Activated T-cell treated with anti-CD3 and anti-CD28 coated beads, Interleukin-2, amount 50 U/mL, for 4 hours (primary cell): ENCODE measurements around the gene ASTN1. TPM values are rescaled to one million over a fixed set of nuclear protein-coding genes. Genes with fewer than 3 reads are reported as not detected.

Experiments
- ATAC-seq, 2 donors: fragments of 200-7000 bp; cut with Tn5 transposase; one replicate each; pipeline ENCODE4 v1.10.0; 2021
- DNase-seq: peaks from one replicate; pipeline ENCODE4 v3.0.0-alpha.2; 2020
- H3K27me3 Mint-ChIP-seq: one replicate; pipeline ENCODE4 v1.8.0; 2021; ENCODE audit warnings: low read depth, mixed read lengths
- H3K36me3 Mint-ChIP-seq: one replicate; pipeline ENCODE4 v1.8.0; 2022; ENCODE audit warnings: mixed read lengths; ENCODE audit not compliant: insufficient read depth
- H3K4me1 Mint-ChIP-seq: one replicate; pipeline ENCODE4 v1.8.0; 2021; ENCODE audit warnings: low read depth, mixed read lengths
- H3K4me3 Mint-ChIP-seq: one replicate; pipeline ENCODE4 v1.8.0; 2021; ENCODE audit warnings: mild to moderate bottlenecking, moderate library complexity, mixed read lengths
- H3K9me3 Mint-ChIP-seq: one replicate; pipeline ENCODE4 v1.8.0; 2021; ENCODE audit warnings: mixed read lengths
- total RNA-seq, 3 donors: library from RNA; stranded (reverse); gene quantifications; one replicate each; pipeline ENCODE4 v1.2.1, GENCODE V29; 2021

Gene ASTN1
- total RNA-seq, 3 donors from 2014 or later = not detected

DNA sequence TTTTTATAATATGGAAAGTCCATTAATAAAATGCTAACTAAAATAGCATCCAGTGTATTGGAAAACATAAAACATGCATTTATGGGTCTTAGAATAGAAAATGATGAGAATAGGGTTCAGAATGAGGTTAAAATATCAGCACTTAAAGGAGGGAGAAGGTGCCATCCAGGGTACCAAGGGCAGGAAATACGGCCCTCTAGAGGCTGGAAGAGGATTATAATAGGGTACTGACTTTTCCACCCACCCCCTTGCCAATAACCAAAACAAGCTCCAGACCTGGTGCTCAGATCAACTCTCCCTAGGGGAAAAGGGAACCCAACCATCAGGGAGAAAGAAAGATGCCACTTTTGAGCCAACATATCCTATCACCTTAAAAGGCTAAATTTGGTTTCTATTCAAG is 26.7 kb downstream of the ASTN1 start:
- Mint-ChIP-seq H3K9me3 (peaks cover 6% of the 10 kb centered on the region), H3K4me1 (no peaks in the 10 kb centered on the region), H3K4me3 (no peak overlapping the region), H3K36me3 (no peaks in the 10 kb centered on the region), H3K27me3 (no peaks in the 10 kb centered on the region)
- ATAC-seq = no peak
- DNase-seq = no peak

DNA sequence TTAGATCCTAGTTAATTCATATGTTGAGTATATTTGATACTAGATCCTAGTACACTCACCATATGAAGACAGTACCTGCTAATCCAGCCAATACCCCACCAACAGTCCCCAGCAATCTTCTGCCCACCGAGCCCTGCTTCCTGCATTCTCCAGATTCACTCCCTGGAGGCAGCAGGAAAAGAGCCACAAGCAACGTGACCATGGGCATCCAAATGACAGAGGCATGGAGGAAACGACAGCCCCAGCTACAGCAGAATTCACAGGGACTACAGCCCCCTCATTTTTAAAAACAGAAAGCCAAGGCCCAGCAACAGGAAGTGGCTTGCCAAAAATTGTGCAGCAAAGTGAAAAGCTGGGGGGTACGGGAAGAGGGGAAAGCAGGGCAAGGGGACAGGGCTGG is 29.3 kb downstream of the ASTN1 start:
- Mint-ChIP-seq H3K27me3 (no peaks in the 10 kb centered on the region), H3K4me3 (no peak overlapping the region)
- no peak for DNase-seq

DNA sequence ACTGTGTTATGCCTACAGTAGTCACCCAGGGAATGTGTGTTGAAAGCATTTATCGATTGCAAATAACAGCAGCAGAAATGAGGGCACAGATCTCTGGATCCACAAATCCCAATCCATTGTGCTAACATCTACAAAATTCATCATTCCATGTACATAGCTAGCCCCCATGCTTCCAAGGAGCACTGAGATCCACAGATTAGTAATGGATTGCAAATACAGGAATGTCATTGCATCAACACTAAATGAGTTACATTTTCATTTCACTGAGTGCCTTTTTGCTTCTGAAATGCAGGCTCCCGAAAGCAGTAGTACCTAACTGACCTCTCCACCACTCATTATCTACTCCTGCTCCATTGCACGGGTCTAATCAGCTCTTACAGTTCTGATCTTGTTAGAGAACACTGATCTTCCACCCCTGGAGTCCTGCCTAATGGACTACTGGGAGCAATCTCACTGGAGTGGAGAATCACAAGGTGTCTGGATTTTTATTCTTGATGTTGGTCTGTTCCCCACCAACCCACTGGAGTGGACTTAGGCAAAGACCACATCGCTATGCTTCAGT is 30.5 kb downstream of the ASTN1 start:
- Mint-ChIP-seq H3K9me3 (peaks cover 6% of the 10 kb centered on the region), H3K4me1 (no peaks in the 10 kb centered on the region), H3K4me3 (no peak overlapping the region), H3K27me3 (no peaks in the 10 kb centered on the region), H3K36me3 (no peaks in the 10 kb centered on the region)
- ATAC-seq (no peak), DNase-seq (no peak)

More for the DNA sequence above, 29.3 kb downstream of the ASTN1 start:
- no peak for ATAC-seq
- no peaks in the 10 kb centered on the region for H3K36me3 Mint-ChIP-seq
- H3K4me1 Mint-ChIP-seq = no peaks in the 10 kb centered on the region
- H3K9me3 Mint-ChIP-seq = peaks cover 6% of the 10 kb centered on the region

DNA sequence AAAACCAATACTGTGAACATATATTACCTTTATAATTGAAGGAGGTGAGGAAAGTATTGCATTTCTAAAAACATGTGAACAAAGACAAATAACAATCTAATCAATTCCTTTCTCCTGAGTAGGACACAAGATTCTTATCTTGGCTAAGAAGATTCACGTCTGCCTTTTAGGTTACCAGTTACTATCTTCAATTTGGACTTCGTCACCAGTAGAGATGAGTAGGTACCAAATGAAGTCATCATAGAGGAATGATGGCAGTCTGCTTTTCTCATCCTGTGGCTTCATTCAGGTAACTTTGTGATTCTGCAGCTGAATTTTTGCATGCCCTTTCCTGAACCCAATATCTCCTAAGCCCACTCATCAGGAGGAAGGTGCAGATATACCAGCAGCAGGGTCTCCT is 32.4 kb downstream of the ASTN1 start:
- Mint-ChIP-seq H3K36me3 (no peaks in the 10 kb centered on the region), H3K4me3 (no peak overlapping the region), H3K9me3 (peaks cover 8% of the 10 kb centered on the region), H3K4me1 (no peaks in the 10 kb centered on the region), H3K27me3 (no peaks in the 10 kb centered on the region)
- ATAC-seq (no peak), DNase-seq (no peak)

DNA sequence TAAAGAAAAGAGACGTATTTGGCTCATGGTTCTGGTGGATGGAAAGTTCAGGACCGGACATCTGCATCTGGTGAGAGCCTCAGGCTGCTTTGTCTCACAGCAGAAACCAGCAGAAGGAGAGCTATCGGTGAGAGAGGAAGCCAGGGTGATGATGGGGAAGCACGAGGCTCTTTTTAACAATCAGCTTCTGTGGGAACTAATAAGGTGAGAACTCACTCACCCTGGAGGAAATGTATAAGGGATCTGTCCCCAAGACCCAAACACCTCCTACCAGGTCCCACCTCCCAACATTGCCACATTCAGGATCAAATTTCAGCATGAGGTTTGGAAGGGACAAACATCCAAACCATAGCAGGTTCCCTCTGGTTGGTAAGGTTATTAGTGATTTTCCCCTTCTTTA is 32.8 kb downstream of the ASTN1 start:
- Mint-ChIP-seq H3K36me3 (no peaks in the 10 kb centered on the region), H3K4me1 (no peaks in the 10 kb centered on the region), H3K27me3 (no peaks in the 10 kb centered on the region), H3K9me3 (peaks cover 8% of the 10 kb centered on the region), H3K4me3 (no peak overlapping the region)
- no peak for DNase-seq
- no peak for ATAC-seq

DNA sequence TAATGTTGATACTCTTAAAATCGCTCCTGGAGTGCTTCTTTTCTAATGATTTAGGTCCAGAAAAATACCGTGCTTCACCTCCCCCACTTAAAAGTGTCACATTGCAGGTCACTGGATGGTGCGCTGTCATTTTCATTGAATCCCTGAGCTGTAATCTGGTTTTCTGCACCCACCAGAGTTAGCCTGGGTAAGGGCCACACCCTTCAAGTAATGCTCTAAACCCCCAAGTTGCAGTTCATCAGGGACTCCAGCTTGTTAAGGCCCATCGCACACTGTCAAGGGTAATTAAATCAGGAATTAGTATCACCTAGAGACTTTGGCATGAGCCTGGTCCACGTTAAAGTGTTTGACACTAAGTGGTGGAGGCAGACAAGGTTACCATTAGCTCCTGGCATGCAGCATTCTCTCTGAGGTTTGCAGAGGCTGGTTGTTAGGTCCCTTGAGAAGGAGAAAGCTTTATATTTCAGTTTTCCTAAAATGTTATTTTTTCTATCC is 34.0 kb downstream of the ASTN1 start:
- no peak for DNase-seq
- Mint-ChIP-seq H3K36me3 (no peaks in the 10 kb centered on the region), H3K9me3 (peaks cover 8% of the 10 kb centered on the region), H3K4me3 (no peak overlapping the region), H3K27me3 (no peaks in the 10 kb centered on the region), H3K4me1 (no peaks in the 10 kb centered on the region)
- ATAC-seq = no peak

DNA sequence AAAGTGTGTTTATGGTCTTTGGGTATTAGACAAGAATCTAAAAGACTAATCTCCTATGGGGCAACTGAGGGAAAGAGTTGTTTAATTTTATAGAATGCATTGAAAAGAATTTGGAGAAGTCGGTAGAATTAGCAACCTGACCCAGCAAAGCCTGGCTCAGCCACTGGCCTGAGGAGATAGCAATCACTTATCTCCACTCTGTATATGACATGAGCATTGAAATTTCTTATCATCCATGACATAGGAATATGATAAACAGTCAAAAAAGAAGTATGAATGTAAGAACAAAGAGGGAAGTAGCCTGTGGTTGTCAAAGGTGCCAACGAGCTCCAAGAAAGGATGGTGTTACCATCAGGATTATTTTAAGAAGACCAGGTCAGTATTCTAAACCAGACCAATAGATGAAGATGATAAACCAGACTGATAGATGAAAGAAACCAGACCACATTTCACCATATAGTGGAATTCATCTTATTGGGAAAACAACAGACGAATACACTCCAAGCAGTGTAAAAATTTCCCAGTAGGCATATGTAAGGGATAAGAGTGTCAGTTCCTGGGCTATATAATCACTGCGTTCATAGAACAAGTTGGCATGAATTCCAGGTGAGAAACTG is 35.7 kb downstream of the ASTN1 start:
- H3K27me3 Mint-ChIP-seq = no peaks in the 10 kb centered on the region
- no peaks in the 10 kb centered on the region for H3K36me3 Mint-ChIP-seq
- peaks cover 8% of the 10 kb centered on the region for H3K9me3 Mint-ChIP-seq
- DNase-seq (no peak), ATAC-seq (no peak)
- no peaks in the 10 kb centered on the region for H3K4me1 Mint-ChIP-seq
- no peak overlapping the region for H3K4me3 Mint-ChIP-seq

DNA sequence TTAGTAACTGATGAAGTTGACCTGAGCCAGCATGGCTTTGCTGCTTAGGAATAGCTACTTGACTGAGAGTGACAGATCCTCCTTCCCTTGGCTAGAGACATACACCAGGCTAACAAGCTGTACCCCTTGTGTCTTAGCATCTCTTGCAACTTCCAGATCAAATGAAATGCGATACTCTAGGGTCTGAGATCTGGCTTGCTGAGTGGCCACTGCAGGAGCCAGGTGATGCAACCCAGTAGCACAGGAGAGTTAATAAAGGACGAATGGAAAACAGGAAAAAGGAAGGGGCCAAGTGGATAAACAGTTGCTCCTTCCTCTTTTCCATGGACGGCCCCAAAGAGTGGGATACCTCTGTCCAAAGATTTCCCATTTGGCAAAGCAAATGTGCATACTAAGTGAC is 38.2 kb downstream of the ASTN1 start:
- peaks cover 8% of the 10 kb centered on the region for H3K9me3 Mint-ChIP-seq
- H3K27me3 Mint-ChIP-seq = no peaks in the 10 kb centered on the region
- H3K4me3 Mint-ChIP-seq = no peak overlapping the region
- no peaks in the 10 kb centered on the region for H3K36me3 Mint-ChIP-seq
- DNase-seq (no peak), ATAC-seq (no peak)
- H3K4me1 Mint-ChIP-seq = no peaks in the 10 kb centered on the region

DNA sequence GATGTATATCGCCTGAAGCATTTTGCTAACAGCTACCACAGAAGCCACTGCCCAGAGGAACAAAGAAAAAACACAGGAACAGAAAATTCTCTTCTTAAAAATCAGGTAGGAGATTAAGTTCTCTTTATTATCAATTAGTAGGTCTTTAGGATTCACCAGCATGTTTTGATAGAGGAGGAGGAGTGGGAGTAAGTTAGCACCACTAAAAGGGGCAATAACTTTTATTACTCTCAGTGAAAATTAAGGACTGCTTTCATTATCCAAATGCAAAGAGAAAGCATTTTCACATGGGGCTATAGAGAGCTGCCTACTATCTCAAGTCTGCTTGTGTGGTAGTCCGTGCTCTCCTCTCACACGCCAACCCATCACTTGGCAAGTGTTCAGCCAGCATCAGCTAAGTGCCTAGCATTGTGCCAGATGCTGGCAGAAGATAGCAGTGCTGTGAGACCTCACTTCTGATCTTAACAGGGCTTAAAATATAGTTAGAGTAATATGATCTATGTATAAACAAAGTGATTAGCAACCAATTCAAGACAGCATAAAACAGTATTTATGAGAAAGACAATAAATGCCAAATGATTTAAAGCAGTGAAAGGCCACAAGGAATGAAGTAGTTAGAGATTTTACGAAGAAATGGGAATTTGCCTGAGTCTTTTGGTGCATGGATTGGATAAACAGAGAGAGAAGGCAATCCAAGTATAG is 39.8 kb downstream of the ASTN1 start:
- Mint-ChIP-seq H3K4me1 (no peaks in the 10 kb centered on the region), H3K36me3 (no peaks in the 10 kb centered on the region), H3K4me3 (no peak overlapping the region), H3K27me3 (no peaks in the 10 kb centered on the region), H3K9me3 (peaks cover 10% of the 10 kb centered on the region)
- ATAC-seq (no peak), DNase-seq (no peak)

DNA sequence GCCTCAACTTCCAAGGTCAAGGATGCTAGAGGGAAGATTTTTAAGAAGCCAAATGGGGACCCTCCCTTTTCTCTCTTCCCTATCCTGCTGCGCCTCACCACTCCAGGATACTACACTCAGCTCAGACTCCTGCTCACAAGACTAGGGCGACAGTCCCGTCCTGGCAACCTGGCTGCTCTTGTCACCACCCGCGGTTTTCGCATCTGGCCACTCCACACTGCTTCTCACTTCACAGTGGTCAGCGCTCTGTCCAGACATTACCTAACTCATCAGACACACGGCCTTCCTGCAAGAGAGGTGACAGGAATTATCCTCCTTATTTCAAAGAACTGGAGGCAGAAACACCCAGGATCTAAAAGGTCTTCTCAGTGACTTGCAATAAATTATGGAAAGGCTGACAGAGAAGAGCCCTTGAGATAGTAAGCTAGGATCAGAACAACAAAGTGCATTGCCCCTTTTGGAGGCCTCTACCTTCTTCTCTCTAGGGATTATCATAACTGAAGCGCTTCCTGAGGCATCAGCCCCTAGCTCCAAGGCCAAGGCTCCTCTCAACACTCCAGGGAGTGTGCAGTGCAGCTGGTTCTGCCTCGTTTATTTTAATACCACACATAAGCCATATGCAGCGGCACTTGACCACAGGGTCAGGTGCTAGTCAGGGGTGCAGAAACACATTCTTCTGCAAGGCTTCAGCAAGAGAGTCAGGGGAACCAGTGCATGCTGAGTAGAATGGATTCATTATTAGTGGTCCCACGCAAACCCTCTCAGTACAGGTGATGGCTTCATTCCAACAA is 41.9 kb downstream of the ASTN1 start:
- no peaks in the 10 kb centered on the region for H3K4me1 Mint-ChIP-seq
- no peak overlapping the region for H3K4me3 Mint-ChIP-seq
- H3K9me3 Mint-ChIP-seq = peaks cover 2% of the 10 kb centered on the region
- no peaks in the 10 kb centered on the region for H3K36me3 Mint-ChIP-seq
- no peaks in the 10 kb centered on the region for H3K27me3 Mint-ChIP-seq
- no peak for ATAC-seq
- DNase-seq = no peak

DNA sequence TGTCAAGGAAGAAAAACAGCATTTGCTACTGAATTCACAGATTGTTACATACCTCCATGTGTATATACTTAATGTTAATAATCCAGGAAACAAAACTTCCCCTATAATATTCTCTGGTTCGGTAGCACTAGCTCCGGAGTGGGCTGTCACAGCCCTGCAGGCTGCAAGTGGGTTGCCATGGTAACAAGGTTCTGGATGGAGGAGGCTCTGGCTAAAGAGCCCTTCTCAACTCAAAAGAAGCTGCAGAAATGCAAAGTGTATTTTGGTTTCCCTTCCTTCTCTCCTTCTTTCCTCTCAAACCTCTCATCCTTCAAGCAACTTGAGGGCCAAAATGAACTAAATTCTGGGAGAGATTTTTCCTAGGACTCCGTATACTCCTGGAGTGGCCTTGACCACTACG is 45.2 kb downstream of the ASTN1 start:
- Mint-ChIP-seq H3K9me3 (peaks cover 2% of the 10 kb centered on the region), H3K4me1 (no peaks in the 10 kb centered on the region)

DNA sequence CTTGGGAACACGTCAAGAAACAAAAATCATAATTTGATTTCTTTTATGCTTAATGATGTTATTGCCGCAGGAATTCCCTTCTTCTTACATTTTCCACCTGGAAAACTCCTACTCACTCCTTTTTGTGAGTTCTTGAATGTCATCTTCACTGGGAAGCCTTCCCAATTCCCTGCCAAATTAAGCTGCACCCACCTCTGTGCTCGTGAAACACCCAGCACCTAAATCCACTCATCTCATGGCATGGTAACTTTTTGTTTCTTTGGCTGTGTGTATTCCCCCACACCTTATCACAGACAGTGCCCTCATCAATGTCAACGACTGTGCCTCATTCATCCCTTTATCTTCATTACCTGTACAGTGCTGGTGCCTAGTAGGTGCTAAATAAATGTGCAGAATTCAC is 45.6 kb downstream of the ASTN1 start:
- ATAC-seq = no peak
- Mint-ChIP-seq H3K36me3 (no peaks in the 10 kb centered on the region), H3K9me3 (peaks cover 2% of the 10 kb centered on the region), H3K4me1 (no peaks in the 10 kb centered on the region), H3K4me3 (no peak overlapping the region), H3K27me3 (no peaks in the 10 kb centered on the region)
- DNase-seq = no peak

More for the DNA sequence above, 45.2 kb downstream of the ASTN1 start:
- Mint-ChIP-seq H3K36me3 (no peaks in the 10 kb centered on the region), H3K27me3 (no peaks in the 10 kb centered on the region), H3K4me3 (no peak overlapping the region)
- ATAC-seq = no peak
- no peak for DNase-seq

DNA sequence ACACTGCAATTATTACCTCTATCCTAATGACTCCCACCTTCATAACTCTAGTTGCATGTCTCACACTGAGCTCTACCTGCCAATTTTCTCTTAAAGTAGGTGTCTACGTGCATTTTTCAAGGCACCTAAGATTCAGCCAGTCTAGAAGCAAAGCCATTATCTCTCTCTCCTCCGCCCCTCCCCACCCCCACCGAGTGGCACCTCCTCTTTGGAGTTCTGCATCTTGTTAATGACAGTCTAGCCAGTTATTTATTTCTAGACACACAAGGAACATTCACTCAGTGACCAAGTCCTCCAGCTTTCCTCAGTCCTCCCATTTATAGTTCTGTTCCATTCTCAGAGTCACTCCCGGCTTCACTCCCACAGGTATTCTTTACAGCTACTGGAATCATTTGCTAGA is 47.6 kb downstream of the ASTN1 start:
- H3K4me3 Mint-ChIP-seq = no peak overlapping the region
- DNase-seq (no peak), ATAC-seq (no peak)
- no peaks in the 10 kb centered on the region for H3K36me3 Mint-ChIP-seq
- H3K27me3 Mint-ChIP-seq = no peaks in the 10 kb centered on the region
- H3K4me1 Mint-ChIP-seq = no peaks in the 10 kb centered on the region
- peaks cover 2% of the 10 kb centered on the region for H3K9me3 Mint-ChIP-seq

DNA sequence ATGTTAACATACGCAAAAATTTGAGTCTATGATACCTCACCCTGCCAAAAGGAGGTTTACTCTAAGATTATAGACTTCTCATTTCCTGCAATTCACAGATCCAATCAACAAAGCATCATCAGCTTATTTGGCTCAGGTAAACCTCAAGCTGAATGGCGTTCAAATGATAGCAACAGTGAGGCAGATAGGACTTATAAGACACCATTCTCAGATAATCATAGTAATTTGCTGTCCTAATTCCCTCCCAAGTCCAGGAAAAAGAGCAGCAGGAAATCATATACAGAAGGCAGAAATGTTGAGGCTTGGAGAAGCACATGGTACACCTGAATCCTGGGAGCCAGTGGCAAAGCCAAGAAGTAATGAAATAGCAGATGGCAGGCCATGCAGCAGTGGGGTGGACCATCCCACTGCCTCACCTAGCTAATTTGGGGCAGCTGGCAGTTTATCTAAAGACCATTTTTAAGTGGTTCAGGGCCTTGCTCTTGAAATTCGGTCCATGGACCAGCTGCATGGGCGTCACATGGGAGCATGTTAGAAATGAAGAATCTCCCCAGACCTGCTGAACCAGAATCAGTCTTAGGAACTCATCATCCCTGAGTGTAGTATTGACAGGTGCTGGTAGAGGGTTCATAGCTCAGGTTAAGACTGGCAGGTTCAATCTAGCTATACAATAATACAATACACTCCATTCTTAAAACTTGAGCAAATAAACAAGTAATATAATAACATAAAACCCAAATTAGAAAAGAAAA is 57.7 kb downstream of the ASTN1 start:
- H3K4me3 Mint-ChIP-seq = no peak overlapping the region
- no peak for ATAC-seq
- H3K27me3 Mint-ChIP-seq = no peaks in the 10 kb centered on the region
- DNase-seq = no peak
- no peaks in the 10 kb centered on the region for H3K4me1 Mint-ChIP-seq
- no peaks in the 10 kb centered on the region for H3K9me3 Mint-ChIP-seq
- H3K36me3 Mint-ChIP-seq = no peaks in the 10 kb centered on the region
